IMR-90 (cell line): Measurements from ENCODE around the gene B3GAT1. TPM values are rescaled to one million over a fixed set of nuclear protein-coding genes. Genes with fewer than 3 reads are reported as not detected.

Experiments
- ATAC-seq: fragments of 200-7000 bp; cut with Tn5 transposase; 2 replicates; pipeline ENCODE4 v1.9.1; 2020; ENCODE audit warnings: low read depth, mild to moderate bottlenecking, moderate library complexity
- BruUV-seq: library from RNA; stranded (reverse); fragments of 400-500 nt; replicated peaks from 2 replicates; lab custom pipeline; 2021; lab: Mats Ljungman, UMichigan
- CTCF ChIA-PET: fragments of 300-600 bp; formaldehyde crosslinking; extraction: SDS; loops from one replicate; lab custom pipeline; 2021; ENCODE audit warnings: antibody characterized with exemption; lab: Yijun Ruan, JAX
- POLR2A ChIA-PET: fragments of 300-600 bp; sonication (Branson Sonifier 250); formaldehyde crosslinking; loops from one replicate; lab custom pipeline; 2022; ENCODE audit warnings: antibody characterized with exemption; ENCODE audit not compliant: unreplicated experiment; lab: Charles Lee
- DNase-seq: peaks from one replicate; pipeline ENCODE4 v3.0.0; 2013
- H2AFZ ChIP-seq: replicated peaks from 2 replicates; pipeline ENCODE3; 2013; ENCODE audit warnings: low read length, mild to moderate bottlenecking; ENCODE audit not compliant: poor library complexity
- H2AK5ac ChIP-seq: 2 replicates; pipeline ENCODE4 v1.6.1; 2013; ENCODE audit warnings: low read depth, low read length, inconsistent platforms
- H2AK9ac ChIP-seq: replicated peaks from 2 replicates; pipeline ENCODE3; 2013; ENCODE audit warnings: mild to moderate bottlenecking, low read depth, low read length, moderate library complexity; ENCODE audit not compliant: poor library complexity
- H2BK120ac ChIP-seq: 2 replicates; pipeline ENCODE4 v1.6.1; 2013; ENCODE audit warnings: low read depth, low read length, inconsistent platforms
- H2BK15ac ChIP-seq: 3 replicates; pipeline ENCODE4 v1.6.1; 2013; ENCODE audit warnings: low read depth, low read length, inconsistent platforms
- H2BK20ac ChIP-seq: 2 replicates; pipeline ENCODE4 v1.6.1; 2013; ENCODE audit warnings: low read depth, mild to moderate bottlenecking, inconsistent platforms, low read length, moderate library complexity
- H2BK5ac ChIP-seq: 2 replicates; pipeline ENCODE4 v1.6.1; 2013; ENCODE audit warnings: mild to moderate bottlenecking, low read depth, low read length, inconsistent platforms; ENCODE audit not compliant: poor library complexity, severe bottlenecking
- H3K14ac ChIP-seq: replicated peaks from 2 replicates; pipeline ENCODE4 v1.6.1; 2013; ENCODE audit warnings: low read depth, low read length, inconsistent platforms
- H3K18ac ChIP-seq: 2 replicates; pipeline ENCODE4 v1.6.1; 2013; ENCODE audit warnings: low read depth, low read length, control low read depth
- H3K23ac ChIP-seq: 2 replicates; pipeline ENCODE4 v1.6.1; 2013; ENCODE audit warnings: low read depth, low read length, inconsistent platforms
- H3K27ac ChIP-seq: 2 replicates; pipeline ENCODE4 v1.5.1; 2013; ENCODE audit warnings: mild to moderate bottlenecking, control low read depth, low read length; ENCODE audit not compliant: insufficient read depth
- H3K27me3 ChIP-seq: 2 replicates; pipeline ENCODE4 v1.6.1; 2013; ENCODE audit warnings: low read length; ENCODE audit not compliant: control insufficient read depth, insufficient read depth
- H3K36me3 ChIP-seq: 2 replicates; pipeline ENCODE4 v1.6.1; 2013; ENCODE audit warnings: low read length, mixed read lengths; ENCODE audit not compliant: control insufficient read depth, insufficient read depth
- H3K4ac ChIP-seq: 2 replicates; pipeline ENCODE4 v1.6.1; 2013; ENCODE audit warnings: low read depth, low read length, inconsistent platforms
- H3K4me1 ChIP-seq: 2 replicates; pipeline ENCODE4 v1.6.1; 2013; ENCODE audit warnings: low read length, mixed read lengths; ENCODE audit not compliant: control insufficient read depth, insufficient read depth
- H3K4me2 ChIP-seq: 2 replicates; pipeline ENCODE4 v1.6.1; 2013; ENCODE audit warnings: low read depth, mild to moderate bottlenecking, control low read depth, low read length, moderate library complexity
- H3K4me3 ChIP-seq: 2 replicates; pipeline ENCODE4 v1.5.1; 2013; ENCODE audit warnings: low read depth, mild to moderate bottlenecking, control low read depth, low read length, moderate library complexity; ENCODE audit not compliant: insufficient read depth
- H3K56ac ChIP-seq: 2 replicates; pipeline ENCODE4 v1.6.1; 2013; ENCODE audit warnings: low read length, inconsistent platforms; ENCODE audit not compliant: insufficient read depth; ENCODE audit errors: extremely low read depth
- H3K79me1 ChIP-seq, 2 experiments: 2 replicates each; pipeline ENCODE4 v1.6.1; 2013; ENCODE audit warnings: low read length in 2 of 2, inconsistent platforms in 1 of 2, low read depth in 1 of 2
- H3K9ac ChIP-seq: 2 replicates; pipeline ENCODE4 v1.6.1; 2013; ENCODE audit warnings: low read depth, low read length, control low read depth
- H3K9me1 ChIP-seq: 2 replicates; pipeline ENCODE4 v1.6.1; 2013; ENCODE audit warnings: low read length, inconsistent platforms; ENCODE audit not compliant: insufficient read depth
- H3K9me3 ChIP-seq: 2 replicates; pipeline ENCODE4 v1.6.1; 2013; ENCODE audit warnings: low read length; ENCODE audit not compliant: control insufficient read depth, insufficient read depth
- H4K20me1 ChIP-seq: 2 replicates; pipeline ENCODE4 v1.6.1; 2013; ENCODE audit warnings: low read length, inconsistent platforms; ENCODE audit not compliant: insufficient read depth
- H4K5ac ChIP-seq: 2 replicates; pipeline ENCODE4 v1.6.1; 2013; ENCODE audit warnings: mild to moderate bottlenecking, low read depth, low read length, control low read depth
- H4K8ac ChIP-seq, 2 experiments: 2 replicates each; pipeline ENCODE4 v1.6.1; 2013; ENCODE audit warnings: low read depth in 2 of 2, low read length in 2 of 2, control low read depth in 1 of 2, inconsistent platforms in 1 of 2
- H4K91ac ChIP-seq: 2 replicates; pipeline ENCODE4 v1.6.1; 2013; ENCODE audit warnings: low read depth, low read length, inconsistent platforms; ENCODE audit not compliant: insufficient read depth
- CTCF ChIP-seq: conservative IDR thresholded peaks from 2 replicates; pipeline ENCODE4 v1.5.1; 2012; ENCODE audit warnings: mild to moderate bottlenecking, low read depth, low read length, improper control_type of control experiment
- MAZ ChIP-seq: IDR thresholded peaks from 2 replicates; pipeline ENCODE4 v1.6.1; 2012; ENCODE audit warnings: low read depth, mild to moderate bottlenecking, low read length, improper control_type of control experiment, moderate library complexity, borderline replicate concordance
- WGBS, 2 experiments: methylation state at CpG; one replicate each; pipeline versions ENCODE4 v1.1.5 to v1.1.7; 2013; ENCODE audit warnings: missing lambda C conversion rate in 2 of 2; ENCODE audit not compliant: insufficient read length in 1 of 2; ENCODE audit errors: extremely low coverage in 2 of 2; 5-methylcytosine and 5-hydroxymethylcytosine counted together
- dilution Hi-C: fragments of 300-500 bp; cut with HindIII; formaldehyde crosslinking; loops from one replicate; pipeline ENCODE4 v1.14.3; 2018; ENCODE audit warnings: low sequenced_read_pairs; ENCODE audit not compliant: unreplicated experiment
- in situ Hi-C: fragments of 300-500 bp; cut with MboI; formaldehyde crosslinking; loops from 3 replicates; pipeline ENCODE4 v1.14.3; 2019; ENCODE audit warnings: low sequenced_read_pairs, inconsistent platforms, mixed read lengths
- intact Hi-C: fragments of 100-400 bp; cut with micrococcal nuclease; formaldehyde crosslinking; loops from 2 replicates; pipeline ENCODE4 v1.10.0; 2022
- polyA plus RNA-seq, 3 experiments: library from polyadenylated mRNA; depleted of rRNA; stranded (reverse); fragments of >200 nt; gene quantifications; 2 replicates each; pipeline ENCODE4 v1.2.3, GENCODE V29; 2012; ENCODE audit warnings: low replicate concordance in 1 of 3
- total RNA-seq: library from RNA; depleted of rRNA; stranded (reverse); fragments of >200 nt; gene quantifications from 2 replicates; pipeline ENCODE4 v1.2.3, GENCODE V29; 2012

B3GAT1 gene
- total and polyA plus RNA-seq, 2 of the 4 experiments (the other 2 are of a cell fraction): not detected

- no peaks in the 10 kb centered on the region for H3K9me1 ChIP-seq
- ChIA-PET POLR2A (no interaction called here), CTCF (no interaction called here)
- H3K4me1 ChIP-seq: no peaks in the 10 kb centered on the region
- H3K18ac ChIP-seq: no peak overlapping the region
- H4K8ac ChIP-seq: no peak overlapping the region
- H3K79me1 ChIP-seq: no peaks in the 10 kb centered on the region
- no peak overlapping the region for H2BK15ac ChIP-seq
- no peak overlapping the region for H2AK9ac ChIP-seq
- H2AFZ ChIP-seq: no peak overlapping the region
- ATAC-seq: no peak
- dilution Hi-C loops: no loop called here
- in situ Hi-C loops: no loop called here
- no peak overlapping the region for H3K9ac ChIP-seq
- no TSS peak for BruUV-seq
- TF ChIP-seq MAZ (no peak), CTCF (no peak)
- H4K20me1 ChIP-seq: no peaks in the 10 kb centered on the region
- H2BK5ac ChIP-seq: no peak overlapping the region
- H3K4me2 ChIP-seq: no peak overlapping the region
- no peak overlapping the region for H3K27ac ChIP-seq
- H3K9me3 ChIP-seq: peaks cover 53% of the 10 kb centered on the region
- no peak for DNase-seq
- intact Hi-C loops: no loop called here
- no peak overlapping the region for H4K5ac ChIP-seq
- H3K36me3 ChIP-seq: no peaks in the 10 kb centered on the region
- H3K4ac ChIP-seq: no peak overlapping the region
- H2AK5ac ChIP-seq: no peak overlapping the region
- no peak overlapping the region for H3K23ac ChIP-seq
- H3K56ac ChIP-seq: no peak overlapping the region
- no peak overlapping the region for H3K4me3 ChIP-seq
- H2BK20ac ChIP-seq: no peak overlapping the region
- no peak overlapping the region for H2BK120ac ChIP-seq
- H3K14ac ChIP-seq: no peak overlapping the region
- H3K27me3 ChIP-seq: no peaks in the 10 kb centered on the region
- whole genome bisulfite sequencing, 2 experiments: 47% methylated on average over 2 of the region's 6 CpGs; no CpG with 5 or more reads in 1 of the 2 experiments
- no peak overlapping the region for H4K91ac ChIP-seq
Measured at GRCh38 chr11:134443246-134443645, 31.2 kb upstream of the B3GAT1 start.
